K562 (cell line): Measurements from ENCODE around the gene TMEM271. TPM values are rescaled to one million over a fixed set of nuclear protein-coding genes. Genes with fewer than 3 reads are reported as not detected.

Source experiments
- BRF2 ChIP-seq: IDR thresholded peaks from 3 replicates; pipeline ENCODE4 v1.6.1; 2011; ENCODE audit warnings: borderline replicate concordance, mild to moderate bottlenecking; ENCODE audit not compliant: insufficient read length, insufficient read depth
- GMEB1 ChIP-seq: fragments of 250-450 bp; sonication (Bioruptor Pico); IDR thresholded peaks from 2 replicates; pipeline ENCODE4 v1.4.0; 2020; ENCODE audit warnings: mild to moderate bottlenecking
- JUNB ChIP-seq: fragments of 450-650 bp; formaldehyde crosslinking; conservative IDR thresholded peaks from 2 replicates; pipeline ENCODE4 v1.4.0; 2020; ENCODE audit warnings: mild to moderate bottlenecking
- ZNF764 ChIP-seq: fragments of 250-450 bp; sonication (Bioruptor Pico); IDR thresholded peaks from 2 replicates; pipeline ENCODE4 v1.4.0; 2020; ENCODE audit warnings: low read depth, mild to moderate bottlenecking, moderate library complexity
- polyA plus RNA-seq, 8 experiments: library from polyadenylated mRNA; depleted of rRNA in 4 of 8; stranded (reverse) in 5 of 8; unstranded in 3 of 8; fragments of >200 nt; fragmentation: Nextera tagmentation in 2 of 8; fragmentation: Illumina TruSeq in 1 of 8; extraction: Ambion mirVana in 2 of 8; extraction: Trizol in 1 of 8; gene quantifications; 2 replicates each; pipeline versions ENCODE4 v1.2.1 to v1.2.3, GENCODE V29; 2011 to 2014; ENCODE audit warnings: inconsistent platforms in 1 of 8, missing spikeins in 1 of 8
- total RNA-seq, 7 experiments: library from RNA; depleted of rRNA in 6 of 7; stranded (reverse); fragments of >200 nt in 6 of 7; fragmentation: Illumina TruSeq in 2 of 7; extraction: Trizol in 2 of 7; gene quantifications; 2 replicates each; pipeline versions ENCODE4 v1.2.1 to v1.2.3, GENCODE V29; 2011 to 2021; ENCODE audit warnings: low replicate concordance in 1 of 7
- TF ChIP-seq, protein P1 (sequence below): conservative IDR thresholded peaks from 2 replicates; pipeline ENCODE4 v1.6.1; 2011; ENCODE audit warnings: low read depth, mild to moderate bottlenecking, low read length; ENCODE audit not compliant: control insufficient read depth

TMEM271 gene
- total and polyA plus RNA-seq, 9 of the 15 experiments (the other 6 are each of a cell fraction or from before 2014, with no cell fraction given): not detected

DNA sequence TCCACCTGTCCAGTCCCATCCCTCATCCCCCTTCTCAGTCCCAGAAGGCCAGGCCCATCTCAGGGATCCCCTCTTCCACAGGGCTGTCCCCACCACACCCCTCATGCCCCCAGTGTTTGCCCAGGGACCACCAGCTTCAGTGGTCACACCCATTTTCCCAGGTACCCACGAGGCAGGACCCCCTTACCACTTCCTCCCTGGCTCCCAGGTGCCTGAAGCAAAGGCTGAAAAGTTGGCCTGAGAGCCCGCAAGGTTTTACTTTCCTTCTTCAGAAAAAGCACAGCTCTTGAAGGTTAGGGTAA is 7.8 kb downstream of the TMEM271 start (continued):
- TF ChIP-seq, protein P1, sequence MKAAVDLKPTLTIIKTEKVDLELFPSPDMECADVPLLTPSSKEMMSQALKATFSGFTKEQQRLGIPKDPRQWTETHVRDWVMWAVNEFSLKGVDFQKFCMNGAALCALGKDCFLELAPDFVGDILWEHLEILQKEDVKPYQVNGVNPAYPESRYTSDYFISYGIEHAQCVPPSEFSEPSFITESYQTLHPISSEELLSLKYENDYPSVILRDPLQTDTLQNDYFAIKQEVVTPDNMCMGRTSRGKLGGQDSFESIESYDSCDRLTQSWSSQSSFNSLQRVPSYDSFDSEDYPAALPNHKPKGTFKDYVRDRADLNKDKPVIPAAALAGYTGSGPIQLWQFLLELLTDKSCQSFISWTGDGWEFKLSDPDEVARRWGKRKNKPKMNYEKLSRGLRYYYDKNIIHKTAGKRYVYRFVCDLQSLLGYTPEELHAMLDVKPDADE: no peak
- TF ChIP-seq BRF2 (no peak), ZNF764 (CRISPR knock-in tag) (no peak), GMEB1 (CRISPR knock-in tag) (no peak), JUNB (no peak)
